Keratinocyte (primary cell): ENCODE measurements around the gene OCIAD1. TPM values are rescaled to one million over a fixed set of nuclear protein-coding genes. Genes with fewer than 3 reads are reported as not detected.

ENCODE experiments used
- DNase-seq: peaks from one replicate; pipeline ENCODE4 v3.0.0-alpha.2; 2011; ENCODE audit warnings: low read depth, missing footprints, low spot score
- FAIRE-seq: peaks from 2 replicates; lab custom pipeline; 2011; peaks lifted over from hg19 to GRCh38; lab: Jason Lieb, UNC
- H2AFZ ChIP-seq: 2 replicates; pipeline ENCODE4 v1.6.0; 2012; ENCODE audit warnings: low read length, control low read depth, inconsistent platforms; ENCODE audit not compliant: control insufficient read depth
- H3K27ac ChIP-seq: 2 replicates; pipeline ENCODE4 v1.5.1; 2011; ENCODE audit warnings: low read length; ENCODE audit not compliant: control insufficient read depth, insufficient read depth
- H3K27me3 ChIP-seq: 3 replicates; pipeline ENCODE4 v1.6.0; 2011; ENCODE audit warnings: low read length; ENCODE audit not compliant: control insufficient read depth, insufficient read depth; ENCODE audit errors: extremely low read depth
- H3K36me3 ChIP-seq, 2 experiments: 2 replicates in 1 of 2; 3 replicates in 1 of 2; pipeline ENCODE4 v1.5.1; 2011; ENCODE audit warnings: low read length in 2 of 2, mild to moderate bottlenecking in 1 of 2; ENCODE audit not compliant: control insufficient read depth in 2 of 2, insufficient read depth in 2 of 2; ENCODE audit errors: extremely low read depth in 1 of 2
- H3K4me1 ChIP-seq: 3 replicates; pipeline ENCODE4 v1.5.1; 2011; ENCODE audit warnings: low read length; ENCODE audit not compliant: control insufficient read depth, insufficient read depth; ENCODE audit errors: extremely low read depth
- H3K4me2 ChIP-seq: 3 replicates; pipeline ENCODE4 v1.6.0; 2011; ENCODE audit warnings: low read depth, low read length; ENCODE audit not compliant: control insufficient read depth, insufficient read depth; ENCODE audit errors: extremely low read depth
- H3K4me3 ChIP-seq, 3 experiments: fragments of 200-600 bp in 1 of 3; sonication (generic) in 1 of 3; 2 replicates in 2 of 3; 3 replicates in 1 of 3; pipeline ENCODE4 v1.5.1; 2011 to 2016; ENCODE audit warnings: low read length in 3 of 3, mild to moderate bottlenecking in 3 of 3, control low read depth in 2 of 3, inconsistent platforms in 1 of 3, low read depth in 1 of 3, mixed read lengths in 1 of 3, mixed run types in 1 of 3, moderate library complexity in 1 of 3; ENCODE audit not compliant: control insufficient read depth in 2 of 3, insufficient read depth in 2 of 3; ENCODE audit errors: extremely low read depth in 1 of 3
- H3K79me2 ChIP-seq: 2 replicates; pipeline ENCODE4 v1.6.0; 2012; ENCODE audit warnings: low read length; ENCODE audit not compliant: control insufficient read depth, insufficient read depth
- H3K9ac ChIP-seq: 3 replicates; pipeline ENCODE4 v1.6.0; 2011; ENCODE audit warnings: low read length; ENCODE audit not compliant: control insufficient read depth, insufficient read depth; ENCODE audit errors: extremely low read depth
- H3K9me1 ChIP-seq: 3 replicates; pipeline ENCODE4 v1.6.0; 2011; ENCODE audit warnings: low read length; ENCODE audit not compliant: control insufficient read depth, insufficient read depth; ENCODE audit errors: extremely low read depth
- H3K9me3 ChIP-seq: 2 replicates; pipeline ENCODE4 v1.5.1; 2012; ENCODE audit warnings: low read depth, low read length; ENCODE audit not compliant: control insufficient read depth
- H4K20me1 ChIP-seq: 3 replicates; pipeline ENCODE4 v1.6.0; 2011; ENCODE audit warnings: low read length; ENCODE audit not compliant: control insufficient read depth, insufficient read depth; ENCODE audit errors: extremely low read depth
- CTCF ChIP-seq, 3 experiments: IDR thresholded peaks in 1 of 3; conservative IDR thresholded peaks in 1 of 3; optimal IDR thresholded peaks in 1 of 3; 2 replicates in 2 of 3; 3 replicates in 1 of 3; pipeline versions ENCODE3 to v1.5.1; 2011; ENCODE audit warnings: low read length in 3 of 3, mild to moderate bottlenecking in 3 of 3, moderate library complexity in 2 of 3, control low read depth in 1 of 3, inconsistent platforms in 1 of 3; ENCODE audit not compliant: insufficient read depth in 2 of 3; ENCODE audit errors: extremely low read depth in 1 of 3
- EZH2 ChIP-seq: IDR thresholded peaks from one replicate; pipeline ENCODE4 v1.6.1; 2012; ENCODE audit warnings: inconsistent platforms, mild to moderate bottlenecking, low read length, moderate library complexity
- dilution Hi-C: fragments of 300-500 bp; cut with MboI; formaldehyde crosslinking; loops from one replicate; pipeline ENCODE4 v1.7.0; 2020; ENCODE audit warnings: low sequenced_read_pairs; ENCODE audit not compliant: extremely low pct_ligation_motif_present
- polyA plus RNA-seq, 5 experiments: library from polyadenylated mRNA; depleted of rRNA in 3 of 5; stranded (reverse) in 3 of 5; stranded (forward) in 1 of 5; unstranded in 1 of 5; fragments of >200 nt; gene quantifications; 1 replicate in 1 of 5; 2 replicates in 3 of 5; 3 replicates in 1 of 5; pipeline versions ENCODE4 v1.2.1 to v1.2.3, GENCODE V29; 2011 to 2012; ENCODE audit warnings: missing spikeins in 2 of 5, low read depth in 1 of 5, low replicate concordance in 1 of 5

Gene OCIAD1
- polyA plus RNA-seq, 1 donor (not counting 4 experiments of a cell fraction or from before 2014, with no cell fraction given): 199 TPM

GRCh38 chr4:48854982-48855381, 24.1 kb downstream of the OCIAD1 start:
- peaks cover 8 to 17% of the 10 kb centered on the region in 2 experiments for H3K36me3 ChIP-seq
- no peaks in the 10 kb centered on the region for H3K9me3 ChIP-seq
- H3K27me3 ChIP-seq: no peaks in the 10 kb centered on the region
- no peak for DNase-seq
- H3K4me1 ChIP-seq: peaks cover 4% of the 10 kb centered on the region
- H4K20me1 ChIP-seq: no peaks in the 10 kb centered on the region
- no peak overlapping the region for H3K4me3 ChIP-seq
- H3K79me2 ChIP-seq: no peaks in the 10 kb centered on the region
- H2AFZ ChIP-seq: no peak overlapping the region
- no peak for FAIRE-seq
- H3K9ac ChIP-seq: no peak overlapping the region
- H3K4me2 ChIP-seq: no peak overlapping the region
- H3K27ac ChIP-seq: no peak overlapping the region
- no peaks in the 10 kb centered on the region for H3K9me1 ChIP-seq
- dilution Hi-C loops: no loop called here
- TF ChIP-seq EZH2 (no peak), CTCF (optimal IDR thresholded peaks at IDR 0.05 in 1 of 3, IDR thresholded peaks at IDR 0.05 in 1 of 3, conservative IDR thresholded peaks at IDR 0.05 in 1 of 3; ENCODE audit: extremely low read depth in 1 of 3, insufficient read depth in 2 of 3, low read length in 3 of 3) (no peak)

- DNase-seq (no peak), FAIRE-seq (no peak)
- Histone ChIP-seq H3K9me1 (no peaks in the 10 kb centered on the region), H3K27ac (no peak overlapping the region), H2AFZ (no peak overlapping the region), H3K36me3 (peaks cover 6 to 13% of the 10 kb centered on the region in 2 experiments), H3K4me3 (no peak overlapping the region), H4K20me1 (no peaks in the 10 kb centered on the region), H3K27me3 (no peaks in the 10 kb centered on the region), H3K9me3 (no peaks in the 10 kb centered on the region), H3K79me2 (no peaks in the 10 kb centered on the region), H3K4me1 (no peaks in the 10 kb centered on the region), H3K4me2 (no peak overlapping the region), H3K9ac (no peak overlapping the region)
- dilution Hi-C loops: no loop called here
- no peak for TF ChIP-seq EZH2
- no peak for TF ChIP-seq CTCF (optimal IDR thresholded peaks at IDR 0.05 in 1 of 3, IDR thresholded peaks at IDR 0.05 in 1 of 3, conservative IDR thresholded peaks at IDR 0.05 in 1 of 3; ENCODE audit: extremely low read depth in 1 of 3, insufficient read depth in 2 of 3, low read length in 3 of 3)
Observed at GRCh38 chr4:48858130-48858529, 27.2 kb downstream of the OCIAD1 start.
